ENCODE measurements around the gene ZNF532.

- no peak for TF ChIP-seq POLR2A (IDR thresholded peaks at IDR 0.05)
- no peak for TF ChIP-seq CTCF (IDR thresholded peaks at IDR 0.05)
- TF ChIP-seq POLR2AphosphoS5 (IDR thresholded peaks at IDR 0.05; ENCODE audit: insufficient read depth in 1 of 2, low read depth in 1 of 2), result no peak
Measured at GRCh38 chr18:59006461-59007067, 141.9 kb downstream of the ZNF532 start.
